ENCODE data around the gene MT4. TPM values are rescaled to one million over a fixed set of nuclear protein-coding genes. Genes with fewer than 3 reads are reported as not detected.
A peak's percentile ranks its signal among the peaks of the same experiment; 100 is the strongest.

The MT4 gene
- total RNA-seq, 2 donors from 2014 or later: not detected

- Histone ChIP-seq H3K4me1 (peaks cover 28% of the 10 kb centered on the region), H3K9me3 (no peaks in the 10 kb centered on the region), H3K4me3 (peak within 1 kb of the TSS; percentile 69 to 77), H3K36me3 (replicated peaks in 1 of 2; ENCODE audit: insufficient read depth in 1 of 2, low read depth in 2 of 2) (no peaks in the 10 kb centered on the region), H3K27ac (peak within 1 kb of the TSS; percentile 79 to 88 (median 88)), H3K27me3 (no peaks in the 10 kb centered on the region)
- ATAC-seq: peak; percentile 97
- WGBS, 2 donors: 0 to 2% methylated on average over 18 to 63 of the region's 65 CpGs
- DNase-seq: peak; percentile 91 to 95 (median 94)
- peak; percentile 65 to 91 (median 90) for TF ChIP-seq POLR2A (IDR thresholded peaks at IDR 0.05)
- TF ChIP-seq CTCF (IDR thresholded peaks at IDR 0.05): peak in 4 of 7 experiments; percentile 19 to 36 (median 28)
- intact Hi-C loops (cut with DNase I): loop anchor here (10.0 kb wide), 1 partner anchor 185 kb away; no protein-coding TSS in a partner anchor
Observed at GRCh38 chr16:56519459-56520250, 45.2 kb upstream of the MT4 start, which contains the start of gene BBS2. Gene BBS2, minus strand, starts transcription at chr16:56520024. Its CDS starts 162 bp downstream, at chr16:56519862.

- peaks cover 28% of the 10 kb centered on the region for H3K4me1 ChIP-seq
- no peaks in the 10 kb centered on the region for H3K27me3 ChIP-seq
- WGBS, 2 donors: 5 to 8% methylated on average over 4 of the region's 4 CpGs
- ATAC-seq (peak; percentile 3), DNase-seq (no peak)
- TF ChIP-seq CTCF (IDR thresholded peaks at IDR 0.05) (no peak), POLR2A (IDR thresholded peaks at IDR 0.05) (no peak)
- peak overlapping the region in 1 of 2 donors; percentile 77 for H3K4me3 ChIP-seq
- intact Hi-C loops (cut with DNase I): no loop called here
- H3K9me3 ChIP-seq: no peaks in the 10 kb centered on the region
- peak overlapping the region; percentile 79 to 88 (median 88) for H3K27ac ChIP-seq
- no peaks in the 10 kb centered on the region for H3K36me3 ChIP-seq (replicated peaks in 1 of 2; ENCODE audit: insufficient read depth in 1 of 2, low read depth in 2 of 2)
Observed at GRCh38 chr16:56520251-56520577, 44.7 kb upstream of the MT4 start.

- no peak overlapping the region for H3K27ac ChIP-seq
- ATAC-seq (no peak), DNase-seq (no peak)
- no peaks in the 10 kb centered on the region for H3K36me3 ChIP-seq (replicated peaks in 1 of 2; ENCODE audit: insufficient read depth in 1 of 2, low read depth in 2 of 2)
- no peak for TF ChIP-seq POLR2A (IDR thresholded peaks at IDR 0.05)
- intact Hi-C loops (cut with DNase I): no loop called here
- no peaks in the 10 kb centered on the region for H3K9me3 ChIP-seq
- 72 to 81% methylated on average over 9 of the region's 9 CpGs for WGBS, 2 donors
- H3K27me3 ChIP-seq: no peaks in the 10 kb centered on the region
- peaks cover 3% of the 10 kb centered on the region for H3K4me1 ChIP-seq
- H3K4me3 ChIP-seq: no peak overlapping the region
Observed at GRCh38 chr16:56525236-56525635, 39.6 kb upstream of the MT4 start.

- no peak overlapping the region for H3K4me3 ChIP-seq
- no peak for TF ChIP-seq POLR2A (IDR thresholded peaks at IDR 0.05)
- TF ChIP-seq CTCF (IDR thresholded peaks at IDR 0.05): no peak
- ATAC-seq (no peak), DNase-seq (no peak)
- no peaks in the 10 kb centered on the region for H3K9me3 ChIP-seq
- no peaks in the 10 kb centered on the region for H3K4me1 ChIP-seq
- H3K27ac ChIP-seq: no peak overlapping the region
- no peaks in the 10 kb centered on the region for H3K27me3 ChIP-seq
- intact Hi-C loops (cut with DNase I): no loop called here
- WGBS, 2 donors: 90 to 92% methylated on average over 1 of the region's 1 CpG
- H3K36me3 ChIP-seq (replicated peaks in 1 of 2; ENCODE audit: insufficient read depth in 1 of 2, low read depth in 2 of 2): no peaks in the 10 kb centered on the region
Observed at GRCh38 chr16:56530872-56531271, 34.0 kb upstream of the MT4 start.

GRCh38 chr16:56532714-56533113 lies 32.2 kb upstream of the MT4 start:
- DNase-seq (no peak), ATAC-seq (no peak)
- Histone ChIP-seq H3K27ac (no peak overlapping the region), H3K4me1 (no peaks in the 10 kb centered on the region), H3K4me3 (no peak overlapping the region), H3K27me3 (no peaks in the 10 kb centered on the region), H3K9me3 (no peaks in the 10 kb centered on the region), H3K36me3 (replicated peaks in 1 of 2; ENCODE audit: insufficient read depth in 1 of 2, low read depth in 2 of 2) (no peaks in the 10 kb centered on the region)
- intact Hi-C loops (cut with DNase I): no loop called here
- WGBS, 2 donors: 68 to 75% methylated on average over 4 of the region's 4 CpGs
- TF ChIP-seq CTCF (IDR thresholded peaks at IDR 0.05) (no peak), POLR2A (IDR thresholded peaks at IDR 0.05) (no peak)

Measured in body of pancreas (tissue), 4 donors.